PC-9 (cell line): ENCODE results near the gene BMPR2. TPM values are rescaled to one million over a fixed set of nuclear protein-coding genes. Genes with fewer than 3 reads are reported as not detected.
"Not testable (repeated sequence)": the region's sequence is repeated elsewhere in the genome, so short reads cannot be mapped to it uniquely, and the experiment has no call there.

Source experiments
- BruUV-seq: library from RNA; stranded (reverse); fragments of 400-500 nt; replicated peaks from 2 replicates; lab custom pipeline; 2021; lab: Mats Ljungman, UMichigan
- CTCF ChIA-PET: fragments of 300-600 bp; sonication (Branson Sonifier 250); formaldehyde crosslinking; loops from one replicate; lab custom pipeline; 2022; ENCODE audit warnings: antibody characterized with exemption; lab: Charles Lee
- POLR2A ChIA-PET: fragments of 300-600 bp; sonication (Branson Sonifier 250); formaldehyde crosslinking; loops from one replicate; lab custom pipeline; 2022; ENCODE audit warnings: antibody characterized with exemption; ENCODE audit not compliant: unreplicated experiment; lab: Charles Lee
- DNase-seq, 2 experiments: peaks; one replicate each; pipeline versions ENCODE4 v3.0.0 to v3.0.0-alpha.2; 2015 to 2022; ENCODE audit warnings: mixed read lengths in 1 of 2
- H2AFZ ChIP-seq: fragments of 200-600 bp; sonication (generic); 2 replicates; pipeline ENCODE4 v1.8.1; 2017; ENCODE audit warnings: antibody characterized with exemption
- H3F3A ChIP-seq: fragments of 200-600 bp; sonication (generic); 2 replicates; pipeline ENCODE4 v1.8.1; 2017; ENCODE audit warnings: antibody characterized with exemption, mild to moderate bottlenecking, low read depth; ENCODE audit not compliant: insufficient read depth
- H3K27ac ChIP-seq: fragments of 200-600 bp; sonication (generic); 2 replicates; pipeline ENCODE4 v1.6.1; 2016; ENCODE audit warnings: mixed run types
- H3K27me3 ChIP-seq: fragments of 200-600 bp; sonication (generic); 2 replicates; pipeline ENCODE4 v1.6.1; 2016; ENCODE audit warnings: low read depth, mixed run types; ENCODE audit not compliant: insufficient read depth
- H3K36me3 ChIP-seq: fragments of 200-600 bp; sonication (generic); 2 replicates; pipeline ENCODE4 v1.6.1; 2016; ENCODE audit warnings: low read depth, mixed run types
- H3K4me1 ChIP-seq: fragments of 200-600 bp; sonication (generic); replicated peaks from 2 replicates; pipeline ENCODE4 v1.6.1; 2016; ENCODE audit warnings: mixed run types; ENCODE audit not compliant: insufficient read depth
- H3K4me2 ChIP-seq: fragments of 200-600 bp; sonication (generic); 2 replicates; pipeline ENCODE4 v1.6.1; 2017; ENCODE audit warnings: mixed run types
- H3K4me3 ChIP-seq: fragments of 200-600 bp; sonication (generic); 2 replicates; pipeline ENCODE4 v1.6.1; 2016; ENCODE audit warnings: mixed run types
- H3K79me2 ChIP-seq: fragments of 200-600 bp; sonication (generic); 2 replicates; pipeline ENCODE4 v1.6.1; 2017; ENCODE audit warnings: low read depth, mixed run types
- H3K9me2 ChIP-seq: fragments of 200-600 bp; sonication (generic); 2 replicates; pipeline ENCODE4 v1.8.1; 2017; ENCODE audit warnings: mild to moderate bottlenecking; ENCODE audit not compliant: insufficient read depth
- H3K9me3 ChIP-seq: fragments of 200-600 bp; sonication (generic); 2 replicates; pipeline ENCODE4 v1.8.1; 2016; ENCODE audit warnings: low read depth; ENCODE audit not compliant: insufficient read depth
- H4K20me1 ChIP-seq: fragments of 200-600 bp; sonication (generic); 2 replicates; pipeline ENCODE4 v1.8.1; 2017; ENCODE audit not compliant: insufficient read depth
- CTCF ChIP-seq: fragments of 200-600 bp; sonication (generic); conservative IDR thresholded peaks from 2 replicates; pipeline ENCODE4 v1.6.1; 2017; ENCODE audit warnings: mixed run types, antibody characterized with exemption, mild to moderate bottlenecking, moderate library complexity
- EZH2 ChIP-seq: fragments of 200-600 bp; sonication (generic); IDR thresholded peaks from 2 replicates; pipeline ENCODE4 v1.8.0; 2017; ENCODE audit warnings: antibody characterized with exemption, low read depth
- intact Hi-C: fragments of 100-400 bp; cut with micrococcal nuclease; formaldehyde crosslinking; loops from one replicate; pipeline ENCODE4 v1.10.0; 2022; ENCODE audit not compliant: unreplicated experiment
- total RNA-seq: library from RNA; stranded (reverse); gene quantifications from 2 replicates; pipeline ENCODE4 v1.2.3, GENCODE V29; 2021

Gene BMPR2
- total RNA-seq, 1 experiment from 2014 or later: 23.2 TPM

GRCh38 chr2:202541137-202541536, 165.0 kb downstream of the BMPR2 start:
- DNase-seq: no peak
- intact Hi-C loops: no loop called here
- Histone ChIP-seq H3K4me2 (no peak overlapping the region), H3K4me3 (no peak overlapping the region), H3K9me2 (no peaks in the 10 kb centered on the region), H3K9me3 (no peaks in the 10 kb centered on the region), H3K27me3 (no peaks in the 10 kb centered on the region), H2AFZ (no peak overlapping the region), H3K36me3 (no peaks in the 10 kb centered on the region), H3K4me1 (no peaks in the 10 kb centered on the region), H3F3A (no peaks in the 10 kb centered on the region), H3K79me2 (no peaks in the 10 kb centered on the region), H3K27ac (no peak overlapping the region), H4K20me1 (no peaks in the 10 kb centered on the region)
- TF ChIP-seq EZH2 (no peak), CTCF (no peak)
- CTCF ChIA-PET: no interaction called here
- POLR2A ChIA-PET: no interaction called here
- BruUV-seq: no TSS peak

- Histone ChIP-seq H3K4me2 (no peak overlapping the region), H3F3A (no peaks in the 10 kb centered on the region), H3K4me1 (no peaks in the 10 kb centered on the region), H4K20me1 (no peaks in the 10 kb centered on the region), H2AFZ (no peak overlapping the region), H3K27me3 (no peaks in the 10 kb centered on the region), H3K9me2 (no peaks in the 10 kb centered on the region), H3K36me3 (no peaks in the 10 kb centered on the region), H3K9me3 (no peaks in the 10 kb centered on the region), H3K79me2 (no peaks in the 10 kb centered on the region), H3K27ac (no peak overlapping the region), H3K4me3 (no peak overlapping the region)
- POLR2A ChIA-PET: no interaction called here
- no peak for DNase-seq
- TF ChIP-seq EZH2 (no peak), CTCF (no peak)
- CTCF ChIA-PET: no interaction called here
- BruUV-seq: no TSS peak
- intact Hi-C loops: no loop called here
These were observed 166.0 kb downstream of the BMPR2 start for GRCh38 chr2:202542142-202542541.

GRCh38 chr2:202545523-202545922, 169.4 kb downstream of the BMPR2 start:
- no TSS peak for BruUV-seq

GRCh38 chr2:202545931-202546330, 169.8 kb downstream of the BMPR2 start:
- POLR2A ChIA-PET: no interaction called here
- Histone ChIP-seq H3K27me3 (no peaks in the 10 kb centered on the region), H3K79me2 (no peaks in the 10 kb centered on the region), H4K20me1 (no peaks in the 10 kb centered on the region), H3K4me3 (no peak overlapping the region), H3K4me2 (no peak overlapping the region), H3K9me2 (no peaks in the 10 kb centered on the region), H3K4me1 (no peaks in the 10 kb centered on the region), H3K36me3 (no peaks in the 10 kb centered on the region), H2AFZ (no peak overlapping the region), H3F3A (no peaks in the 10 kb centered on the region), H3K9me3 (no peaks in the 10 kb centered on the region), H3K27ac (no peak overlapping the region)
- BruUV-seq: no TSS peak
- no peak for DNase-seq
- CTCF ChIA-PET: no interaction called here
- intact Hi-C loops: no loop called here
- TF ChIP-seq CTCF: no peak
- no peak for TF ChIP-seq EZH2

More at GRCh38 chr2:202545523-202545922, 169.4 kb downstream of the BMPR2 start:
- Histone ChIP-seq H3K4me3 (no peak overlapping the region), H3K9me3 (no peaks in the 10 kb centered on the region), H3K27ac (no peak overlapping the region), H3K36me3 (no peaks in the 10 kb centered on the region), H2AFZ (no peak overlapping the region), H3K4me2 (no peak overlapping the region), H3K27me3 (no peaks in the 10 kb centered on the region), H3K79me2 (no peaks in the 10 kb centered on the region), H3K4me1 (no peaks in the 10 kb centered on the region), H3F3A (no peaks in the 10 kb centered on the region), H4K20me1 (no peaks in the 10 kb centered on the region), H3K9me2 (no peaks in the 10 kb centered on the region)
- POLR2A ChIA-PET: no interaction called here
- DNase-seq: no peak
- CTCF ChIA-PET: no interaction called here
- TF ChIP-seq EZH2: no peak
- intact Hi-C loops: no loop called here

- H3K36me3 ChIP-seq, H4K20me1 ChIP-seq, DNase-seq, H3F3A ChIP-seq, H3K9me2 ChIP-seq, intact Hi-C loops, POLR2A ChIA-PET, H3K27me3 ChIP-seq, H3K4me3 ChIP-seq, H3K9me3 ChIP-seq, BruUV-seq, H3K27ac ChIP-seq, CTCF ChIA-PET, H3K79me2 ChIP-seq, H2AFZ ChIP-seq, H3K4me1 ChIP-seq, H3K4me2 ChIP-seq: not testable (repeated sequence)
These were observed 170.5 kb downstream of the BMPR2 start for GRCh38 chr2:202546499-202547141.
